Esophagus muscularis mucosa (tissue), 4 donors: Measurements from ENCODE around the gene LRRC53. TPM values are rescaled to one million over a fixed set of nuclear protein-coding genes. Genes with fewer than 3 reads are reported as not detected.

Experiments used
- DNase-seq: peaks from one replicate; pipeline ENCODE4 v3.0.0-alpha.2; 2017; ENCODE audit errors: extremely low spot score
- H3K27ac ChIP-seq, 4 donors: fragments of 200-600 bp; sonication (generic); replicated peaks in 1 of 4; 1 replicate in 3 of 4; 2 replicates in 1 of 4; pipeline ENCODE4 v1.5.1; 2016 to 2019; ENCODE audit warnings: mild to moderate bottlenecking in 1 of 4
- H3K27me3 ChIP-seq, 4 donors: fragments of 200-600 bp; sonication (generic); one replicate each; pipeline versions ENCODE4 v1.5.1 to v1.6.0; 2016 to 2019
- H3K36me3 ChIP-seq, 4 donors: fragments of 200-600 bp; sonication (generic); one replicate each; pipeline ENCODE4 v1.5.1; 2016 to 2019
- H3K4me1 ChIP-seq, 4 donors: fragments of 200-600 bp; sonication (generic); one replicate each; pipeline ENCODE4 v1.5.1; 2016 to 2019
- H3K4me3 ChIP-seq, 4 donors: fragments of 200-600 bp; sonication (generic); 1 replicate in 2 of 4; 2 replicates in 2 of 4; pipeline ENCODE4 v1.5.1; 2016 to 2019; ENCODE audit warnings: mild to moderate bottlenecking in 4 of 4, moderate library complexity in 1 of 4
- H3K9me3 ChIP-seq, 4 donors: fragments of 200-600 bp; sonication (generic); 1 replicate in 3 of 4; 2 replicates in 1 of 4; pipeline ENCODE4 v1.5.1; 2016 to 2019
- EP300 ChIP-seq: sonication (generic); formaldehyde crosslinking; IDR thresholded peaks from one replicate; pipeline ENCODE4 v1.6.1; 2017; ENCODE audit warnings: antibody characterized with exemption
- POLR2A ChIP-seq: fragments of 450-650 bp; IDR thresholded peaks from one replicate; pipeline ENCODE4 v1.6.1; 2017; ENCODE audit warnings: antibody characterized with exemption, moderate library complexity, mild to moderate bottlenecking, low read depth
- POLR2AphosphoS5 ChIP-seq, 2 donors: sonication (generic); formaldehyde crosslinking; IDR thresholded peaks; one replicate each; pipeline ENCODE4 v1.6.1; 2017; ENCODE audit warnings: antibody characterized with exemption in 2 of 2
- WGBS: methylation state at CpG from one replicate; pipeline ENCODE4 v1.1.5; 2018; 5-methylcytosine and 5-hydroxymethylcytosine counted together
- intact Hi-C: fragments of 100-400 bp; cut with DNase I; formaldehyde crosslinking; loops from one replicate; pipeline ENCODE4 v1.15.1; 2023
- total RNA-seq, 4 donors: library from RNA; depleted of rRNA; stranded (reverse); fragments of >200 nt; gene quantifications; one replicate each; pipeline versions ENCODE4 v1.1.0 to v1.2.1, GENCODE V29; 2016
- TF ChIP-seq, protein P1 (sequence below), 3 experiments: fragments of 200-600 bp in 2 of 3; fragments of 450-650 bp in 1 of 3; sonication (generic) in 2 of 3; IDR thresholded peaks; one replicate each; pipeline ENCODE4 v1.5.1; 2017 to 2019; ENCODE audit warnings: antibody characterized with exemption in 3 of 3, mild to moderate bottlenecking in 2 of 3, moderate library complexity in 1 of 3

The LRRC53 gene
- total RNA-seq, 4 donors from 2014 or later: under 0.01 TPM; not detected in 3

DNA sequence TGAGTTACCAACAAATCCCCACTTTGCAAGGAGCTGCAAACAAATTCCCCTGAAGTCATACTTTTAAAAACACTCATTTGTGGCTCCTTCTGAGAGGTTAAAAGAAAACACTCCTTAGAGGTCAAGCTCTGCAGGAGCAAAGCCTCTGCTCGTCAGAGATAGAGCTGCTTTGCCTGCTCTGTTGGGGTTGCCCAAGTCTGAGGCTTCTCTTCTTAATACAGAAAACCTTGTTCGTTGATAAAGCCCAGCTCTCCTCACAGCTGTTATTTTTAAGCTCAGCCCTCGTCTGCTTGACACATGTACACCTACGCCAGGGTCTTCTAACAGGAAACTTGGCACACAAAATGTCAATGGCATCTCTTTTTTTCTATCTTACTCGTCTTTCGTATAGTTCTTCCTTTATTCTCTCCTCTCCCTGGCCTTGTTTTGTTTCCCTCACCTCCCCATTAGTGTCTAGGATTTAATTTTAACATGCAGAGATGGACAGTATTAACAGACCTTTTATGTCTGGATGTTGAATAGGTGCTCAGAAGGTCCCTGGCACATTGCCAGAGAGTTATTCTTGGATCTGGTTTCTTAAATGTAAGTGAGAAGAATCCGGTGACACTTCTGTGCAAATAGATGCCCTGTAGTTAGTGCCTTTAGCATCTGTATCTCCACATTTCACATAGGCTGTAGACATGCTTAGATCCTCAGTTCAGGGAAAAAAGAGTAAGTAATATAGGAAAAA is 86.0 kb downstream of the LRRC53 start:
- intact Hi-C loops: no loop called here
- 19% methylated on average over 7 of the region's 7 CpGs for WGBS
- H3K27ac ChIP-seq: no peak overlapping the region

DNA sequence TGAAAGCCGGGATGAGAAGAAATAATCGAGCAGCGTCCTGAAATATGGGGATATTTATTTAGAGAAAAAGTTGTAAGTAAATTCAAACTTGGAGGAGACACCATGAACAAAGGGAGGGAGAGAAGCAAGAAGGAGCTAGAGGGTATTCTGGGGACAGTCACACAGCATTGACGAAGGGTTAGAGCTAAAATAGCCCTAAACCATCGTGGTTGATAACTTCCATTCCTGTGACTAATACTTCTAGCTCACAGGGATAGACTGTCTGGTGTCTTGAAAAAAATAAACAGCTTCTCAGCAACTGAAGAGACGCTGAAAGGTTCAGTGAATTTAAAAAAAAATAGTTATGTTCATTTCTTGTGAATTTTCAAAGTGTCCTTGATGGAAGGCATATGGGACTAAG is 86.7 kb downstream of the LRRC53 start:
- intact Hi-C loops: no loop called here
- Histone ChIP-seq H3K27ac (no peak overlapping the region), H3K4me3 (no peak overlapping the region), H3K27me3 (no peaks in the 10 kb centered on the region), H3K9me3 (no peaks in the 10 kb centered on the region), H3K4me1 (peaks cover 0 to 16% (median 16%) of the 10 kb centered on the region in 4 donors), H3K36me3 (no peaks in the 10 kb centered on the region)
- 51% methylated on average over 6 of the region's 6 CpGs for WGBS
- no peak for DNase-seq
- TF ChIP-seq POLR2A (no peak), POLR2AphosphoS5 (IDR thresholded peaks at IDR 0.05) (no peak), EP300 (no peak)
- TF ChIP-seq, protein P1, sequence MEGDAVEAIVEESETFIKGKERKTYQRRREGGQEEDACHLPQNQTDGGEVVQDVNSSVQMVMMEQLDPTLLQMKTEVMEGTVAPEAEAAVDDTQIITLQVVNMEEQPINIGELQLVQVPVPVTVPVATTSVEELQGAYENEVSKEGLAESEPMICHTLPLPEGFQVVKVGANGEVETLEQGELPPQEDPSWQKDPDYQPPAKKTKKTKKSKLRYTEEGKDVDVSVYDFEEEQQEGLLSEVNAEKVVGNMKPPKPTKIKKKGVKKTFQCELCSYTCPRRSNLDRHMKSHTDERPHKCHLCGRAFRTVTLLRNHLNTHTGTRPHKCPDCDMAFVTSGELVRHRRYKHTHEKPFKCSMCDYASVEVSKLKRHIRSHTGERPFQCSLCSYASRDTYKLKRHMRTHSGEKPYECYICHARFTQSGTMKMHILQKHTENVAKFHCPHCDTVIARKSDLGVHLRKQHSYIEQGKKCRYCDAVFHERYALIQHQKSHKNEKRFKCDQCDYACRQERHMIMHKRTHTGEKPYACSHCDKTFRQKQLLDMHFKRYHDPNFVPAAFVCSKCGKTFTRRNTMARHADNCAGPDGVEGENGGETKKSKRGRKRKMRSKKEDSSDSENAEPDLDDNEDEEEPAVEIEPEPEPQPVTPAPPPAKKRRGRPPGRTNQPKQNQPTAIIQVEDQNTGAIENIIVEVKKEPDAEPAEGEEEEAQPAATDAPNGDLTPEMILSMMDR (IDR thresholded peaks at IDR 0.05): no peak

More for the DNA sequence above, 86.0 kb downstream of the LRRC53 start:
- H3K4me1 ChIP-seq: peaks cover 0 to 16% (median 16%) of the 10 kb centered on the region in 4 donors
- DNase-seq: no peak
- H3K4me3 ChIP-seq: no peak overlapping the region
- H3K9me3 ChIP-seq: no peaks in the 10 kb centered on the region
- no peaks in the 10 kb centered on the region for H3K27me3 ChIP-seq
- H3K36me3 ChIP-seq: no peaks in the 10 kb centered on the region
- no peak for TF ChIP-seq POLR2AphosphoS5 (IDR thresholded peaks at IDR 0.05)
- TF ChIP-seq, protein P1 (IDR thresholded peaks at IDR 0.05): no peak
- TF ChIP-seq EP300: no peak
- no peak for TF ChIP-seq POLR2A

DNA sequence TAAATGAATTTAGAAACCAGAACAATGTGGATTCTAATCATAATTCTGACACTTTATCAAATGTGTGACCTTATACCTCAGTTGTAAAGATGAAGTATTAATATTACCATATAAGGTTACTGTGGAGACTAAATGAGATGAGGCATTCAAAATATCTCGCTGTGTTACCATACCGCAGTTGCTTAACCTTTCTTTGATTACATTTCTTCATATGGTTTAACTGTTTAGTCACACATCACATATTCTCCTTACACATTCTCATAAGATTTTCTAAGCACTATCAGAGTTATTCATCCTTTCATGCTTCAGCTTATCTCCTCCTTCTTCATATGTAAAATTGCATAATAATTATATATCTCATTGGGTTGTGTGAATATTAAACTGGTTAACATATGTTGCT is 88.9 kb downstream of the LRRC53 start:
- Histone ChIP-seq H3K27me3 (no peaks in the 10 kb centered on the region), H3K4me1 (peaks cover 7 to 16% (median 16%) of the 10 kb centered on the region in 4 donors), H3K36me3 (no peaks in the 10 kb centered on the region), H3K4me3 (no peak overlapping the region), H3K9me3 (no peaks in the 10 kb centered on the region), H3K27ac (no peak overlapping the region)
- no peak for DNase-seq
- TF ChIP-seq POLR2AphosphoS5 (IDR thresholded peaks at IDR 0.05) (no peak), EP300 (no peak)
- TF ChIP-seq, protein P1 (IDR thresholded peaks at IDR 0.05): no peak
- intact Hi-C loops: no loop called here
- WGBS: 89% methylated on average over 2 of the region's 2 CpGs

DNA sequence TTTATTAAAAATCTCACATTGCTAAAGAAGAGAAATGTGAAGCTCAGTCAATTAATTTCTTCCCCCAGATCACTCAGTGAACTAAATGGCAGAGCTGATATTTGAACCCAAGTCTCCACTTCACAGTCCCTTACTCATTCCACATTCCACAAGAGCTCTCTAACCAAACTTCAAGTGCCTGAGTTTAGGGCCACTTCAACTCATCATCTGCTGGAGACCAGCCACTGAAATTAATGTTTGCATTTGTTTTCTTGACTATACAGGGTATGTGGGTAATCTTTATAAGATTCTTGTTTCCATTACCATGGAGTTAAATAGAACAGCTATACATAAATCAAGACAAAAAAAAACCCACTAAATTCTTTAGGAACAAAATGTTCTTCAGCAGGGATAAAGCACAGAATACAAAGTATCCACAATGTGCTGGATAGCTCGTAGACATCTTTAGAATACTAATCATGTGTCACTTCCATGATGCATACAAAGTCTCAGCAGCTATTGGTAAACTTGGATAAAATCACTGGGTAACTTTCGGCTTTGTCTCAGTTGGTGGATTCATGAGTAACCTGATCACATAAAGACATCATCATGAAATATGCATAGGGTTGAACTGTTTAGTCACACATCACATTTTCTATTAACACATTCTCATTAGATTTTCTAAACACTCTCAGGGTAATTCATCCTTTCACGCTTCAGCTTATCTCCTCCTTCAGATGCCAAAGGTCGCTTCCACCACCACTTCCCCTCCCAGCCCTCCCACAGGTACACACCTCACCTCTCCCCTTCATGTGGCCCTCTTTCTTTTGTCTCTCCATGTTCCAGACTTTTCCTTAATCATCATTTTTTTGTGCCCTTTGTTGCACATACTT is 89.8 kb downstream of the LRRC53 start:
- Histone ChIP-seq H3K27ac (no peak overlapping the region), H3K27me3 (no peaks in the 10 kb centered on the region), H3K36me3 (no peaks in the 10 kb centered on the region), H3K9me3 (no peaks in the 10 kb centered on the region), H3K4me1 (peaks cover 7 to 16% (median 16%) of the 10 kb centered on the region in 4 donors), H3K4me3 (no peak overlapping the region)
- no peak for DNase-seq
- 80% methylated on average over 4 of the region's 4 CpGs for WGBS
- TF ChIP-seq EP300 (no peak), POLR2AphosphoS5 (IDR thresholded peaks at IDR 0.05) (no peak), POLR2A (no peak)
- TF ChIP-seq, protein P1 (IDR thresholded peaks at IDR 0.05): no peak
- intact Hi-C loops: no loop called here
